ENCODE data around the gene USP11. TPM values are rescaled to one million over a fixed set of nuclear protein-coding genes. Genes with fewer than 3 reads are reported as not detected.

The USP11 gene
- total and polyA plus RNA-seq, 2 experiments from 2014 or later = 64.2 to 65.1 TPM

DNA sequence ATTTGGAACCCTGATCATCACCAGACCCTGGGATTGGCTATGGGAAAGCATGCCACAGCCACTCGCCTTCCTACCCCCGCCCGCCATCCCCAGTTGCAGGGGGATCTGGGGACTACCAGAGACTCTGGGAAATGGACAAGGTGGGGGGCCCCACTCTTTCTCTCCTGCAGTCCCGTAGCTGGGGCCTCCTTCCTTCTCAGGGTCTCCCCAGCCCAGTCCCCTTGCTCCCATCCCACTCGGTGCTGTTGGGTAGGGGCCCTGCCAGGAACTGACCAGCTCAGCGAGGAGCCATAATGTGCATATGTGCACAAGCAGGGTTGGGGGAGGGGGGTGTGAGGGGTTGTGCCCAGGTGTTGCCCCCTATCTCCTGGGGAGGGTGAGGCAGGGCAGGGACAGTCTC is 3.4 kb upstream of the USP11 start:
- no peaks in the 10 kb centered on the region for H3K9me2 ChIP-seq (ENCODE audit: insufficient read depth)
- no peaks in the 10 kb centered on the region for H3K27me3 ChIP-seq (ENCODE audit: insufficient read depth)
- no peaks in the 10 kb centered on the region; the same call in 1 of the 2 replicates for H3K4me1 ChIP-seq (ENCODE audit: insufficient read depth)
- no peak overlapping the region for H2AFZ ChIP-seq
- ATAC-seq = no peak
- Mint-ChIP-seq H3K27ac (no peak overlapping the region), H3K4me3 (no peak overlapping the region), H3K4me1 (no peaks in the 10 kb centered on the region; the same call in 2 of the 3 replicates), H3K36me3 (ENCODE audit: low read depth) (peaks cover 34% of the 10 kb centered on the region), H3K27me3 (ENCODE audit: insufficient read depth, low read depth, poor library complexity) (peaks cover 4% of the 10 kb centered on the region), H3K9me3 (no peaks in the 10 kb centered on the region; the same call in 1 of the 3 replicates)
- DNase-seq (ENCODE audit: low spot score) = no peak
- no peak overlapping the region for H3K27ac ChIP-seq (ENCODE audit: low read depth)
- no peak overlapping the region for H3K4me3 ChIP-seq
- H4K20me1 ChIP-seq (replicated peaks; ENCODE audit: insufficient read depth) = no peaks in the 10 kb centered on the region
- H3K36me3 ChIP-seq (ENCODE audit: insufficient read depth) = peaks cover 6% of the 10 kb centered on the region
- H3K79me2 ChIP-seq (replicated peaks; ENCODE audit: insufficient read depth) = peaks cover 7% of the 10 kb centered on the region
- TF ChIP-seq STAT1 (IDR thresholded peaks at IDR 0.05; ENCODE audit: unreplicated experiment) (no peak), ZNF114 (CRISPR knock-in tag; IDR thresholded peaks at IDR 0.05) (no peak), POLR2AphosphoS5 (IDR thresholded peaks at IDR 0.05; ENCODE audit: low read depth) (no peak), NANOG (IDR thresholded peaks at IDR 0.05; ENCODE audit: borderline replicate concordance) (no peak), ZNF462 (CRISPR knock-in tag; IDR thresholded peaks at IDR 0.05) (no peak), JUNB (IDR thresholded peaks at IDR 0.05; ENCODE audit: unreplicated experiment) (no peak), CREB1 (CRISPR knock-in tag; IDR thresholded peaks at IDR 0.05; ENCODE audit: low read depth) (no peak), ZNF331 (CRISPR knock-in tag; IDR thresholded peaks at IDR 0.05; ENCODE audit: low read depth) (no peak), EZH2 (IDR thresholded peaks at IDR 0.05; ENCODE audit: low read depth, unreplicated experiment) (no peak), EZH2phosphoT487 (IDR thresholded peaks at IDR 0.05; ENCODE audit: unreplicated experiment) (no peak)
- TF ChIP-seq, protein P1, sequence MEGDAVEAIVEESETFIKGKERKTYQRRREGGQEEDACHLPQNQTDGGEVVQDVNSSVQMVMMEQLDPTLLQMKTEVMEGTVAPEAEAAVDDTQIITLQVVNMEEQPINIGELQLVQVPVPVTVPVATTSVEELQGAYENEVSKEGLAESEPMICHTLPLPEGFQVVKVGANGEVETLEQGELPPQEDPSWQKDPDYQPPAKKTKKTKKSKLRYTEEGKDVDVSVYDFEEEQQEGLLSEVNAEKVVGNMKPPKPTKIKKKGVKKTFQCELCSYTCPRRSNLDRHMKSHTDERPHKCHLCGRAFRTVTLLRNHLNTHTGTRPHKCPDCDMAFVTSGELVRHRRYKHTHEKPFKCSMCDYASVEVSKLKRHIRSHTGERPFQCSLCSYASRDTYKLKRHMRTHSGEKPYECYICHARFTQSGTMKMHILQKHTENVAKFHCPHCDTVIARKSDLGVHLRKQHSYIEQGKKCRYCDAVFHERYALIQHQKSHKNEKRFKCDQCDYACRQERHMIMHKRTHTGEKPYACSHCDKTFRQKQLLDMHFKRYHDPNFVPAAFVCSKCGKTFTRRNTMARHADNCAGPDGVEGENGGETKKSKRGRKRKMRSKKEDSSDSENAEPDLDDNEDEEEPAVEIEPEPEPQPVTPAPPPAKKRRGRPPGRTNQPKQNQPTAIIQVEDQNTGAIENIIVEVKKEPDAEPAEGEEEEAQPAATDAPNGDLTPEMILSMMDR (conservative IDR thresholded peaks at IDR 0.05; ENCODE audit: low read depth in 2 of 2) = no peak
- TF ChIP-seq, protein P2, sequence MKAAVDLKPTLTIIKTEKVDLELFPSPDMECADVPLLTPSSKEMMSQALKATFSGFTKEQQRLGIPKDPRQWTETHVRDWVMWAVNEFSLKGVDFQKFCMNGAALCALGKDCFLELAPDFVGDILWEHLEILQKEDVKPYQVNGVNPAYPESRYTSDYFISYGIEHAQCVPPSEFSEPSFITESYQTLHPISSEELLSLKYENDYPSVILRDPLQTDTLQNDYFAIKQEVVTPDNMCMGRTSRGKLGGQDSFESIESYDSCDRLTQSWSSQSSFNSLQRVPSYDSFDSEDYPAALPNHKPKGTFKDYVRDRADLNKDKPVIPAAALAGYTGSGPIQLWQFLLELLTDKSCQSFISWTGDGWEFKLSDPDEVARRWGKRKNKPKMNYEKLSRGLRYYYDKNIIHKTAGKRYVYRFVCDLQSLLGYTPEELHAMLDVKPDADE (IDR thresholded peaks at IDR 0.05) = no peak
- TF ChIP-seq, protein P3, sequence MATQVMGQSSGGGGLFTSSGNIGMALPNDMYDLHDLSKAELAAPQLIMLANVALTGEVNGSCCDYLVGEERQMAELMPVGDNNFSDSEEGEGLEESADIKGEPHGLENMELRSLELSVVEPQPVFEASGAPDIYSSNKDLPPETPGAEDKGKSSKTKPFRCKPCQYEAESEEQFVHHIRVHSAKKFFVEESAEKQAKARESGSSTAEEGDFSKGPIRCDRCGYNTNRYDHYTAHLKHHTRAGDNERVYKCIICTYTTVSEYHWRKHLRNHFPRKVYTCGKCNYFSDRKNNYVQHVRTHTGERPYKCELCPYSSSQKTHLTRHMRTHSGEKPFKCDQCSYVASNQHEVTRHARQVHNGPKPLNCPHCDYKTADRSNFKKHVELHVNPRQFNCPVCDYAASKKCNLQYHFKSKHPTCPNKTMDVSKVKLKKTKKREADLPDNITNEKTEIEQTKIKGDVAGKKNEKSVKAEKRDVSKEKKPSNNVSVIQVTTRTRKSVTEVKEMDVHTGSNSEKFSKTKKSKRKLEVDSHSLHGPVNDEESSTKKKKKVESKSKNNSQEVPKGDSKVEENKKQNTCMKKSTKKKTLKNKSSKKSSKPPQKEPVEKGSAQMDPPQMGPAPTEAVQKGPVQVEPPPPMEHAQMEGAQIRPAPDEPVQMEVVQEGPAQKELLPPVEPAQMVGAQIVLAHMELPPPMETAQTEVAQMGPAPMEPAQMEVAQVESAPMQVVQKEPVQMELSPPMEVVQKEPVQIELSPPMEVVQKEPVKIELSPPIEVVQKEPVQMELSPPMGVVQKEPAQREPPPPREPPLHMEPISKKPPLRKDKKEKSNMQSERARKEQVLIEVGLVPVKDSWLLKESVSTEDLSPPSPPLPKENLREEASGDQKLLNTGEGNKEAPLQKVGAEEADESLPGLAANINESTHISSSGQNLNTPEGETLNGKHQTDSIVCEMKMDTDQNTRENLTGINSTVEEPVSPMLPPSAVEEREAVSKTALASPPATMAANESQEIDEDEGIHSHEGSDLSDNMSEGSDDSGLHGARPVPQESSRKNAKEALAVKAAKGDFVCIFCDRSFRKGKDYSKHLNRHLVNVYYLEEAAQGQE (IDR thresholded peaks at IDR 0.05; ENCODE audit: unreplicated experiment) = no peak
- H3F3A ChIP-seq (replicated peaks; ENCODE audit: low read depth) = no peaks in the 10 kb centered on the region
- H3K4me2 ChIP-seq = no peak overlapping the region
